Peyer's patch (tissue), 4 donors: Measurements from ENCODE around the gene PPM1E.

Experiments
- POLR2A ChIP-seq, 2 donors: fragments of 450-650 bp; IDR thresholded peaks; one replicate each; pipeline ENCODE4 v1.5.1; 2017; ENCODE audit warnings: antibody characterized with exemption in 2 of 2, mild to moderate bottlenecking in 2 of 2, moderate library complexity in 2 of 2
- TF ChIP-seq, protein P1 (sequence below), 6 experiments: fragments of 450-650 bp in 4 of 6; fragments of 200-600 bp in 2 of 6; sonication (generic) in 1 of 6; IDR thresholded peaks; one replicate each; pipeline ENCODE4 v1.5.1; 2017 to 2019; ENCODE audit warnings: antibody characterized with exemption in 6 of 6, mild to moderate bottlenecking in 3 of 6, moderate library complexity in 1 of 6

- TF ChIP-seq, protein P1, sequence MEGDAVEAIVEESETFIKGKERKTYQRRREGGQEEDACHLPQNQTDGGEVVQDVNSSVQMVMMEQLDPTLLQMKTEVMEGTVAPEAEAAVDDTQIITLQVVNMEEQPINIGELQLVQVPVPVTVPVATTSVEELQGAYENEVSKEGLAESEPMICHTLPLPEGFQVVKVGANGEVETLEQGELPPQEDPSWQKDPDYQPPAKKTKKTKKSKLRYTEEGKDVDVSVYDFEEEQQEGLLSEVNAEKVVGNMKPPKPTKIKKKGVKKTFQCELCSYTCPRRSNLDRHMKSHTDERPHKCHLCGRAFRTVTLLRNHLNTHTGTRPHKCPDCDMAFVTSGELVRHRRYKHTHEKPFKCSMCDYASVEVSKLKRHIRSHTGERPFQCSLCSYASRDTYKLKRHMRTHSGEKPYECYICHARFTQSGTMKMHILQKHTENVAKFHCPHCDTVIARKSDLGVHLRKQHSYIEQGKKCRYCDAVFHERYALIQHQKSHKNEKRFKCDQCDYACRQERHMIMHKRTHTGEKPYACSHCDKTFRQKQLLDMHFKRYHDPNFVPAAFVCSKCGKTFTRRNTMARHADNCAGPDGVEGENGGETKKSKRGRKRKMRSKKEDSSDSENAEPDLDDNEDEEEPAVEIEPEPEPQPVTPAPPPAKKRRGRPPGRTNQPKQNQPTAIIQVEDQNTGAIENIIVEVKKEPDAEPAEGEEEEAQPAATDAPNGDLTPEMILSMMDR (IDR thresholded peaks at IDR 0.05): no peak
- no peak for TF ChIP-seq POLR2A (IDR thresholded peaks at IDR 0.05)
Measured at GRCh38 chr17:58755577-58756245, at the start of gene PPM1E.
